GM12891 (cell line): ENCODE measurements around the gene WSCD2.

ENCODE experiments used
- PAX5 ChIP-seq: IDR thresholded peaks from 2 replicates; pipeline ENCODE4 v1.6.1; 2011; ENCODE audit warnings: low read length, moderate library complexity, mild to moderate bottlenecking; ENCODE audit not compliant: insufficient read depth, severe bottlenecking
- POLR2A ChIP-seq: IDR thresholded peaks from 2 replicates; pipeline ENCODE4 v1.6.1; 2011; ENCODE audit warnings: low read depth, low read length, control low read depth
- POLR2AphosphoS5 ChIP-seq: IDR thresholded peaks from 2 replicates; pipeline ENCODE4 v1.6.1; 2011; ENCODE audit warnings: low read depth, low read length, control low read depth
- POU2F2 ChIP-seq: IDR thresholded peaks from 2 replicates; pipeline ENCODE4 v1.6.1; 2011; ENCODE audit warnings: low read depth, mild to moderate bottlenecking, control low read depth, low read length, moderate library complexity
- SPI1 ChIP-seq: IDR thresholded peaks from 2 replicates; pipeline ENCODE4 v1.6.1; 2011; ENCODE audit warnings: low read depth, low read length, control low read depth
- TAF1 ChIP-seq: IDR thresholded peaks from 2 replicates; pipeline ENCODE4 v1.6.1; 2011; ENCODE audit warnings: low read depth, low read length, control low read depth

DNA sequence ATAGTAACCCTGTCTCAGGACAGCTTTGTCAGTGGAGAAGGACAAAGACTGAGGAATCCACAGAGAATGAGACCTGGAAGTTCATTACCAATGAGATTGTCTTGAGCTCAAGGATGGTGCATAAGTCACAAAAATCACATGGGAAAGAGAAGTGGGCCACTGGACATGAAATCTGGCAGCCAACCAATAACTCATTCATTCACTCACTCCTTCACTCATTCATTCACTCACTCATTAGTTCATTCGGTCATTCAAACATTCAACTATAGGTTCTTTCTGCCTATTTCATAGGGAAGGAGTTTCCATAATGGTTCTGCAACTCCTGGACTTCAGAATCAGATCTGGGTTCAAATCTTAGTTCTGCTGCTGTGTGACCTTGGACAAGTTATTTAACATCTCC lies 18.2 kb upstream of the WSCD2 start:
- TF ChIP-seq POLR2AphosphoS5, result no peak
- TF ChIP-seq POLR2A, result no peak
- TF ChIP-seq TAF1, result no peak
- no peak for TF ChIP-seq PAX5
- no peak for TF ChIP-seq POU2F2
- no peak for TF ChIP-seq SPI1
